B cell (primary cell): Measurements from ENCODE around the gene TRANK1. TPM values are rescaled to one million over a fixed set of nuclear protein-coding genes. Genes with fewer than 3 reads are reported as not detected.

Experiments
- ATAC-seq: fragments of 200-7000 bp; cut with Tn5 transposase; one replicate; pipeline ENCODE4 v1.10.0; 2021; ENCODE audit warnings: low read depth, mild to moderate bottlenecking, moderate number of reproducible peaks, moderate library complexity
- CTCF ChIA-PET: fragments of 350-600 bp; sonication (Branson Sonifier 250); formaldehyde crosslinking; loops from one replicate; lab custom pipeline; 2021; ENCODE audit warnings: antibody characterized with exemption, inconsistent platforms; lab: Charles Lee
- POLR2A ChIA-PET: fragments of 350-600 bp; sonication (Branson Sonifier 250); formaldehyde crosslinking; loops from one replicate; lab custom pipeline; 2021; ENCODE audit warnings: antibody characterized with exemption; lab: Charles Lee
- DNase-seq: peaks from one replicate; pipeline ENCODE4 v3.0.0; 2013
- H2AFZ ChIP-seq: 2 replicates; pipeline ENCODE4 v1.6.1; 2012; ENCODE audit warnings: mild to moderate bottlenecking, low read depth, low read length; ENCODE audit not compliant: insufficient read depth, poor library complexity, severe bottlenecking
- H3K27ac ChIP-seq, 2 donors: 1 replicate in 1 of 2; 2 replicates in 1 of 2; pipeline ENCODE4 v1.5.1; 2012 to 2013; ENCODE audit warnings: low read length in 2 of 2, mild to moderate bottlenecking in 2 of 2, moderate library complexity in 1 of 2
- H3K27me3 ChIP-seq, 4 experiments: fragments of 200-600 bp in 1 of 4; sonication (generic) in 1 of 4; replicated peaks in 1 of 4; 1 replicate in 2 of 4; 2 replicates in 2 of 4; pipeline versions ENCODE4 v1.6.1 to v1.7.0; 2013 to 2016; ENCODE audit warnings: low read length in 3 of 4, mild to moderate bottlenecking in 2 of 4, mixed read lengths in 1 of 4, moderate library complexity in 1 of 4; ENCODE audit not compliant: insufficient read depth in 4 of 4, control insufficient read depth in 3 of 4; ENCODE audit errors: control extremely low read depth in 1 of 4
- H3K36me3 ChIP-seq, 2 experiments: replicated peaks in 1 of 2; 1 replicate in 1 of 2; 2 replicates in 1 of 2; pipeline versions ENCODE4 v1.6.1 to v1.7.1; 2013; ENCODE audit warnings: low read length in 1 of 2; ENCODE audit not compliant: insufficient read depth in 2 of 2, control insufficient read depth in 1 of 2; ENCODE audit errors: control extremely low read depth in 1 of 2, extremely low read depth in 1 of 2
- H3K4me1 ChIP-seq, 2 donors: fragments of 200-600 bp in 1 of 2; sonication (generic) in 1 of 2; 1 replicate in 1 of 2; 2 replicates in 1 of 2; pipeline versions ENCODE4 v1.5.1 to v1.6.1; 2013 to 2017; ENCODE audit warnings: low read length in 2 of 2; ENCODE audit not compliant: control insufficient read depth in 2 of 2, insufficient read depth in 2 of 2
- H3K4me2 ChIP-seq: replicated peaks from 2 replicates; pipeline ENCODE3; 2012; ENCODE audit warnings: mild to moderate bottlenecking, low read depth, low read length; ENCODE audit not compliant: poor library complexity, severe bottlenecking
- H3K4me3 ChIP-seq, 5 experiments: fragments of 200-600 bp in 1 of 5; sonication (generic) in 1 of 5; 1 replicate in 3 of 5; 2 replicates in 2 of 5; pipeline versions ENCODE4 v1.5.1 to v1.7.0; 2011 to 2016; ENCODE audit warnings: low read length in 4 of 5, mild to moderate bottlenecking in 4 of 5, low read depth in 2 of 5, control low read depth in 1 of 5, moderate library complexity in 1 of 5; ENCODE audit not compliant: insufficient read depth in 1 of 5; ENCODE audit errors: control extremely low read depth in 1 of 5, extremely low read depth in 1 of 5
- H3K79me2 ChIP-seq: fragments of 200-600 bp; sonication (generic); one replicate; pipeline ENCODE4 v1.6.0; 2016; ENCODE audit warnings: low read length; ENCODE audit not compliant: control insufficient read depth, insufficient read depth
- H3K9ac ChIP-seq: fragments of 200-600 bp; sonication (generic); 2 replicates; pipeline ENCODE4 v1.6.1; 2017; ENCODE audit warnings: mild to moderate bottlenecking, low read length, moderate library complexity
- H3K9me3 ChIP-seq, 3 donors: one replicate each; pipeline versions ENCODE4 v1.6.1 to v1.7.1; 2013; ENCODE audit warnings: low read length in 2 of 3; ENCODE audit not compliant: control insufficient read depth in 2 of 3, insufficient read depth in 1 of 3; ENCODE audit errors: control extremely low read depth in 1 of 3
- H4K20me1 ChIP-seq: 2 replicates; pipeline ENCODE4 v1.6.0; 2012; ENCODE audit warnings: mild to moderate bottlenecking, low read length; ENCODE audit not compliant: insufficient read depth, control insufficient read depth, poor library complexity, severe bottlenecking
- H3K27ac Mint-ChIP-seq: one replicate; pipeline ENCODE4 v1.8.0; 2021; ENCODE audit warnings: mixed read lengths
- H3K27me3 Mint-ChIP-seq: one replicate; pipeline ENCODE4 v1.8.0; 2021; ENCODE audit warnings: mixed read lengths
- H3K4me1 Mint-ChIP-seq: one replicate; pipeline ENCODE4 v1.8.0; 2021; ENCODE audit warnings: mixed read lengths
- H3K4me3 Mint-ChIP-seq: one replicate; pipeline ENCODE4 v1.8.0; 2021; ENCODE audit warnings: mixed read lengths
- H3K9me3 Mint-ChIP-seq: one replicate; pipeline ENCODE4 v1.8.0; 2022; ENCODE audit warnings: mixed read lengths; ENCODE audit not compliant: insufficient read depth
- CTCF ChIP-seq: fragments of 200-600 bp; IDR thresholded peaks from one replicate; pipeline ENCODE4 v1.8.0; 2022; ENCODE audit warnings: antibody characterized with exemption, mild to moderate bottlenecking
- EZH2 ChIP-seq: IDR thresholded peaks from 2 replicates; pipeline ENCODE4 v1.6.1; 2012; ENCODE audit warnings: borderline replicate concordance, low read depth, mild to moderate bottlenecking, moderate library complexity, low read length; ENCODE audit not compliant: insufficient read depth, poor library complexity, severe bottlenecking
- WGBS: methylation state at CpG from one replicate; pipeline ENCODE4 v1.1.5; 2013; ENCODE audit warnings: missing lambda C conversion rate; ENCODE audit not compliant: insufficient coverage; 5-methylcytosine and 5-hydroxymethylcytosine counted together
- intact Hi-C: fragments of 100-400 bp; cut with micrococcal nuclease; formaldehyde crosslinking; loops from one replicate; pipeline ENCODE4 v1.10.0; 2022
- polyA plus RNA-seq: library from polyadenylated mRNA; depleted of rRNA; stranded (reverse); fragments of >200 nt; gene quantifications from 2 replicates; pipeline ENCODE4 v1.2.3, GENCODE V29; 2012
- total RNA-seq, 2 donors: library from RNA; stranded (reverse); fragments of 120-200 nt in 1 of 2; gene quantifications; 1 replicate in 1 of 2; 2 replicates in 1 of 2; pipeline versions ENCODE4 v1.2.3 to v1.2.4, GENCODE V29; 2013 to 2022

Gene TRANK1
- total and polyA plus RNA-seq, 2 donors (not counting 1 experiment from before 2014, with no cell fraction given) = 20.8 to 147 TPM

GRCh38 chr3:36992806-36993325, 48.0 kb upstream of the TRANK1 start, which contains the start of gene EPM2AIP1:
Gene EPM2AIP1 (minus strand): TSS chr3:36993131. CDS start chr3:36993077, 54 bp downstream.
- POLR2A ChIA-PET = interaction anchor here (0.6 to 1.8 kb wide), 13 partner anchors 23 to 1172 kb away, joined by 3 to 12 read pairs (median 4); partner anchors contain the start of gene TRANK1
- Histone ChIP-seq H3K4me2 (peak within 1 kb of the TSS; percentile 89), H3K79me2 (peaks cover 69% of the 10 kb centered on the region), H3K4me1 (peaks cover 46 to 53% of the 10 kb centered on the region in 2 donors), H4K20me1 (no peaks in the 10 kb centered on the region), H3K27ac (peak within 1 kb of the TSS; percentile 97 to 98), H3K36me3 (peaks cover 0 to 21% of the 10 kb centered on the region in 2 experiments), H2AFZ (peak within 1 kb of the TSS; percentile 78), H3K9ac (peak within 1 kb of the TSS; percentile 84), H3K4me3 (peak within 1 kb of the TSS; percentile 72 to 86 (median 76)), H3K9me3 (no peaks in the 10 kb centered on the region), H3K27me3 (no peaks in the 10 kb centered on the region)
- Mint-ChIP-seq H3K4me3 (no peak within 1 kb of the TSS), H3K4me1 (peaks cover 45% of the 10 kb centered on the region), H3K27me3 (no peaks in the 10 kb centered on the region), H3K9me3 (no peaks in the 10 kb centered on the region), H3K27ac (no peak within 1 kb of the TSS)
- DNase-seq (no peak), ATAC-seq (peak; percentile 83)
- CTCF ChIA-PET = interaction anchor here (0.7 to 3.8 kb wide), 12 partner anchors 10 to 124 kb away, joined by 3 to 25 read pairs (median 5); no protein-coding TSS in a partner anchor
- 1% methylated on average over 48 of the region's 48 CpGs for WGBS
- peak; percentile 27 for TF ChIP-seq CTCF
- TF ChIP-seq EZH2 = no peak
- intact Hi-C loops = loop anchor here (1.0 to 5.0 kb wide), 5 partner anchors 23 to 100 kb away; partner anchors contain the start of gene TRANK1
